Gastroesophageal sphincter (tissue), 3 donors: ENCODE measurements around the gene TADA1.

Experiments used
- POLR2A ChIP-seq, 2 donors: fragments of 450-650 bp; IDR thresholded peaks; one replicate each; pipeline ENCODE4 v1.6.1; 2017; ENCODE audit warnings: antibody characterized with exemption in 2 of 2, mild to moderate bottlenecking in 2 of 2, moderate library complexity in 1 of 2
- POLR2AphosphoS5 ChIP-seq: sonication (generic); formaldehyde crosslinking; IDR thresholded peaks from one replicate; pipeline ENCODE4 v1.6.1; 2017; ENCODE audit warnings: antibody characterized with exemption
- TF ChIP-seq, protein P1 (sequence below), 4 experiments: fragments of 200-600 bp in 2 of 4; fragments of 450-650 bp in 2 of 4; sonication (generic) in 1 of 4; IDR thresholded peaks; one replicate each; pipeline ENCODE4 v1.5.1; 2017 to 2019; ENCODE audit warnings: antibody characterized with exemption in 4 of 4, mild to moderate bottlenecking in 2 of 4, moderate library complexity in 2 of 4

DNA sequence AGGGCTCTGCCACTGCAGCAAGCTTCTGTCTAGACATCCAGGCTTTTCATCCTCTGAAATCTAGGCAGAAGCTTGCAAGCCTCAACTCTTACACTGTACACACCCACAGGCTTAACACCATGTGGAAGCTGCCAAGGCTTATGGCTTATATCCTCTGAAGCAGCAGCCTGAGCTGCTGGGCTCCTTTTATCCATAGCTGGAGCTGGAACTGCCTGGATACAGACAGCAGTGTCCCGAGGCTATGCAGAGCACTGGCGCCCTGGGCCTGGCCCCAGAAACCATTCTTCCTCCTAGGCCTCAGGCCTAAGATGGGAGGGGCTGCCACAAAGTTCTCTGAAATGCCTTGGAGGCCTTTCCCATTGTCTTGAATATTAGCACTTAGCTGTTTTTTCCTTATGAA lies 56.1 kb downstream of the TADA1 start:
- TF ChIP-seq, protein P1, sequence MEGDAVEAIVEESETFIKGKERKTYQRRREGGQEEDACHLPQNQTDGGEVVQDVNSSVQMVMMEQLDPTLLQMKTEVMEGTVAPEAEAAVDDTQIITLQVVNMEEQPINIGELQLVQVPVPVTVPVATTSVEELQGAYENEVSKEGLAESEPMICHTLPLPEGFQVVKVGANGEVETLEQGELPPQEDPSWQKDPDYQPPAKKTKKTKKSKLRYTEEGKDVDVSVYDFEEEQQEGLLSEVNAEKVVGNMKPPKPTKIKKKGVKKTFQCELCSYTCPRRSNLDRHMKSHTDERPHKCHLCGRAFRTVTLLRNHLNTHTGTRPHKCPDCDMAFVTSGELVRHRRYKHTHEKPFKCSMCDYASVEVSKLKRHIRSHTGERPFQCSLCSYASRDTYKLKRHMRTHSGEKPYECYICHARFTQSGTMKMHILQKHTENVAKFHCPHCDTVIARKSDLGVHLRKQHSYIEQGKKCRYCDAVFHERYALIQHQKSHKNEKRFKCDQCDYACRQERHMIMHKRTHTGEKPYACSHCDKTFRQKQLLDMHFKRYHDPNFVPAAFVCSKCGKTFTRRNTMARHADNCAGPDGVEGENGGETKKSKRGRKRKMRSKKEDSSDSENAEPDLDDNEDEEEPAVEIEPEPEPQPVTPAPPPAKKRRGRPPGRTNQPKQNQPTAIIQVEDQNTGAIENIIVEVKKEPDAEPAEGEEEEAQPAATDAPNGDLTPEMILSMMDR (IDR thresholded peaks at IDR 0.05): no peak
- TF ChIP-seq POLR2A (IDR thresholded peaks at IDR 0.05): no peak
- TF ChIP-seq POLR2AphosphoS5: no peak
